GM18861 (cell line): ENCODE data around the gene LDHB.
"Not testable (repeated sequence)": the region's sequence is repeated elsewhere in the genome, so short reads cannot be mapped to it uniquely, and the experiment has no call there.

Experiments used
- ATAC-seq: cut with Tn5 transposase; IDR thresholded peaks from one replicate; pipeline ENCODE4 v1.9.1; 2021; ENCODE audit not compliant: unreplicated experiment

The LDHB gene

DNA sequence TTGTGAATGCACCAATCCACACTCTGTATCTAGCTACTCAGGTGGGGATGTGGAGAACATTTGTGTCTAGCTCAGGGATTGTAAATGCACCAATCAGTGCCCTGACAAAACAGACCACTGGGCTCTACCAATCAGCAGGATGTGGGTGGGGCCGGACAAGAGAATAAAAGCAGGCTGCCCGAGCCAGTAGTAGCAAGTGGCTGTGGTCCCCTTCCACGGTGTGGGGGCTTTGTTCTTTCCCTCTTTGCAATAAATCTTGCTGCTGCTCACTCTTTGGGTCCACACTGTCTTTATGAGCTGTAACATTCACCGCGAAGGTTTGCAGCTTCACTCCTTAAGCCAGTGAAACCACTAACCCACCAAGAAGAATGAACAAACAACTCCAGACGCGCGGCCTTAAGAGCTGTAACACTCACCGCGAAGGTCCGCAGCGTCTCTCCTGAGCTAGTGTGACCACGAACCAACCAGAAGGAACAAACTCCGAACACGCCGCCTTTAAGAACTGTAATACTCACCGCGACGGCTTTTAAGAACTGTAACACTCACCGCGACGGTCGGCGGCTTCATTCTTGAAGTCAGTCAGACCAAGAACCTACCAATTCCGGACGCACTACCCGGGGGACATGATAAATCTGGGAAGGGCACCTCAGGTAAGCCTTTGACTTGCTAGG, 4.6 kb upstream of the LDHB start:
- no peak for ATAC-seq

GRCh38 chr12:21661396-21662093, 3.9 kb upstream of the LDHB start:
- not testable (repeated sequence) for ATAC-seq

DNA sequence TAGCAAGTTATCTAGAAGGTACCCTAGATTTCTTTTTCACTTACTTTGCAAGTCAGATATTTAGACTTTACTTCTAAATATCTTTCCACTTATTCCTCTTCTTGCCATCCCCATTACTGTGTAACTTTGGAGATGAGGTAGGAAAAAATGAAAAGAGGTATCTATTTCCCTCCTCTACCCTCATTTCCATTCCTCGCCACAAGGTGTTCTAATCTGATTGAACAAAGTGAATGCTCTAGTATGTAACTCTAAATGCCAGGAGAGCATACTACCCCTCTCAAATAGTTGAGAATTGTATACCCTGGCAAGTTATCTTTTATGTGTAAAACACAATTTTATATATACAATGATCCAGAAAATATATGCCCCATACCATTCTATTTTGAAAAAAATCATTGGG, 1.7 kb upstream of the LDHB start:
- ATAC-seq: no peak

GRCh38 chr12:21656905-21657325, 727 bp downstream of the LDHB start:
- ATAC-seq: peak; percentile 21

GRCh38 chr12:21655591-21655990, 2.1 kb downstream of the LDHB start:
- ATAC-seq: no peak

GRCh38 chr12:21651821-21652220, 5.8 kb downstream of the LDHB start:
- no peak for ATAC-seq

- no peak for ATAC-seq
These were observed 6.6 kb downstream of the LDHB start for GRCh38 chr12:21650997-21651396.

- no peak for ATAC-seq
These were observed 8.6 kb downstream of the LDHB start for GRCh38 chr12:21649034-21649433.

DNA sequence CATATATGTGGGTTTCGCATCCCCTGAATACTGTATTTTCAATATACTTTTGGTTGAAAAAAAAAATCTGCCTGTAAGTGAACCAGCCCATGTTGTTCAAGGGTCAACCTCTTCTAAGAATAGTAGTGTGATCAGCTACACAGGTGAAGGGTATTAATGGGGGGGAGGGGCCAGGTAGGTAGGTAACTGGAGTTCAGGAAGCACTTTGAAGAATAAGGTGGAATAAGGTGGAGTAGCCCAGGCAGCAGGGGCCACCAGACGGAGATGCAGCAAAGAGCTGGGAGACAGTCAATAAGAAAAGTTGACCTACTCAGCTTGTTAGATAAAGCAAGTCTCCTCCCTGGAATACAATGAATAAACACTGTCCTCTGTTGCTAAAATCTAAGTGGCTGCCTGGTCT, 9.3 kb downstream of the LDHB start:
- no peak for ATAC-seq

- no peak for ATAC-seq
These were observed 10.5 kb downstream of the LDHB start for GRCh38 chr12:21647179-21647578.

GRCh38 chr12:21645041-21645500, 12.6 kb downstream of the LDHB start:
- not testable (repeated sequence) for ATAC-seq

GRCh38 chr12:21644516-21644915, 13.1 kb downstream of the LDHB start:
- ATAC-seq: no peak

GRCh38 chr12:21643758-21644157, 13.9 kb downstream of the LDHB start:
- ATAC-seq: no peak

DNA sequence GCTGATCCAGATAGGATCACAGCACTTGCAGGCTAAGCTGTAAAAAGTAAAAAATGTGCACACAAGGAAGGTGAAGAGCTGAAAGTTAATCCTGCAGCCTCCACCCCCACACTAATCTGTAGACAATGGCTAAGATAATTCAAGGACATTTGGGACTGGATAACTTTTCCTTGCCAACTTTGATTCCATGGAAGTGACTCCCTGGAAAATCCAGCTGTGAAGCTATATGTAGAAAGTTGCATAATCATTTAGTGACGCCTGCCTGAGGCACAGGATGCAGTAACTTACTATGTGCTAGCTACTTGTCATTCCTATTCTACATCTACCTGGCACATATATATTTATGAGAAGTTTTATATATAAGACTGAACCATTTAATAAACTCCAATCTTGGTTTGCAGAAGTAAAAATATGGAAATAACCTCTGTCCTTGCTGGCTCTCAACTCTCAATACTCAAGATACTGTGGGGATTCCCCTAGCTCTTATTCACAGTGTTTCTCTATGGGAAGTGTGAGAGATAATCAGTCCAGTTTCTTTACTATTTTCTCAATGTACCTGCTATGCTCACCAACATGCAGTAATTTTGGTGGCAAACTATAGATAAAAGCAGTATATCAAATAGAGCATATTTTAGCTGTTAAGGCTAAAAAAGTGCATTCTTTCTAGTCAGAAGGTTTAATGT, 14.8 kb downstream of the LDHB start:
- no peak for ATAC-seq

- no peak for ATAC-seq
These were observed 19.4 kb downstream of the LDHB start for GRCh38 chr12:21638054-21638891.

- ATAC-seq: no peak
These were observed 23.4 kb downstream of the LDHB start for GRCh38 chr12:21634245-21634644.

- no peak for ATAC-seq
These were observed 26.3 kb downstream of the LDHB start for GRCh38 chr12:21631367-21631766.

DNA sequence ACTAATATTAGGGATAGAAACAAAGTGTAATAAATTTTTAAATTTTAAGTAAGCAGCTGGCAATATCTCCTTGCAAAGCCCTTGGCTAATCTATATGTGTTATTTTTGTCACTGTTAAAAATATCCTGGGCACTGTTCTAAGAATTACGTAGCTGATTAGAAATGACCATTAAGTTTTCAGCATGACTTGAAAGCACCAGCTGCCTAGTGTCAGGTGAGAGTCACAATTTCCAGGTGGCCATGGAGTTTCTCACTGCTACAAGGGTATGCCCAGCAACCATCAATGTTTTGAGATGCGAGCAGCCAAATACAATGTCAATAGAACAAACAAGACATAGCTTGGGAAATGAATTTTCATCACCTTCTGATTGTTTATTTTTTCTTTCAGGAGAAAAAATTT, 29.7 kb downstream of the LDHB start:
- ATAC-seq: no peak

- no peak for ATAC-seq
These were observed 39.1 kb downstream of the LDHB start for GRCh38 chr12:21618566-21618965.

- no peak for ATAC-seq
These were observed 40.6 kb downstream of the LDHB start for GRCh38 chr12:21617030-21617429.

- no peak for ATAC-seq
These were observed 42.2 kb downstream of the LDHB start for GRCh38 chr12:21615431-21615830.
